ENCODE data around the gene HOMER2.
"Not testable (repeated sequence)": the region's sequence is repeated elsewhere in the genome, so short reads cannot be mapped to it uniquely, and the experiment has no call there.

The HOMER2 gene

DNA sequence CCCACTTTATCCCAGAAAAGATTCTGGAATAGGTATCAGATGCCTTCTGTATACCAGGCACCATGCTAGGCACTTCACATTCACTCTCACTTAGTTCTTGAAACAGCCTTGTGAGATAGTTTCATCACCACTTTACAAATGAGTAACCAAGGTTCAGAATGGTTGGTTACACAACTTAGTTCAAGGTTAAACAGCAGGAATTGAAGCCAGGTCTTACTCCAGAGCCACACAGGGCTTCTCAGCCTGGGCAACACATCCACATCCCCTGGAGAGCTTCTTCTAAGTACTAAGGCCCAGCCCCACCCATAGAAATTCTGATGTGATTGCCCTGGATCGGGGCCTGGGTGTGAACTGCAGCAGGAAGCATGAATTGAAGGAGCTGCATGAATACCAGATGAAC lies 124.4 kb downstream of the HOMER2 start:
- DNase-seq (ENCODE audit: low read depth in 2 of 2): peak in 1 of 2 donors; percentile 47
- H3K4me3 ChIP-seq (replicated peaks in 1 of 2; ENCODE audit: low read depth in 2 of 2, low read length in 2 of 2): no peak overlapping the region
- TF ChIP-seq, protein P1, sequence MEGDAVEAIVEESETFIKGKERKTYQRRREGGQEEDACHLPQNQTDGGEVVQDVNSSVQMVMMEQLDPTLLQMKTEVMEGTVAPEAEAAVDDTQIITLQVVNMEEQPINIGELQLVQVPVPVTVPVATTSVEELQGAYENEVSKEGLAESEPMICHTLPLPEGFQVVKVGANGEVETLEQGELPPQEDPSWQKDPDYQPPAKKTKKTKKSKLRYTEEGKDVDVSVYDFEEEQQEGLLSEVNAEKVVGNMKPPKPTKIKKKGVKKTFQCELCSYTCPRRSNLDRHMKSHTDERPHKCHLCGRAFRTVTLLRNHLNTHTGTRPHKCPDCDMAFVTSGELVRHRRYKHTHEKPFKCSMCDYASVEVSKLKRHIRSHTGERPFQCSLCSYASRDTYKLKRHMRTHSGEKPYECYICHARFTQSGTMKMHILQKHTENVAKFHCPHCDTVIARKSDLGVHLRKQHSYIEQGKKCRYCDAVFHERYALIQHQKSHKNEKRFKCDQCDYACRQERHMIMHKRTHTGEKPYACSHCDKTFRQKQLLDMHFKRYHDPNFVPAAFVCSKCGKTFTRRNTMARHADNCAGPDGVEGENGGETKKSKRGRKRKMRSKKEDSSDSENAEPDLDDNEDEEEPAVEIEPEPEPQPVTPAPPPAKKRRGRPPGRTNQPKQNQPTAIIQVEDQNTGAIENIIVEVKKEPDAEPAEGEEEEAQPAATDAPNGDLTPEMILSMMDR (IDR thresholded peaks at IDR 0.05; ENCODE audit: low read depth, low read length): no peak

DNA sequence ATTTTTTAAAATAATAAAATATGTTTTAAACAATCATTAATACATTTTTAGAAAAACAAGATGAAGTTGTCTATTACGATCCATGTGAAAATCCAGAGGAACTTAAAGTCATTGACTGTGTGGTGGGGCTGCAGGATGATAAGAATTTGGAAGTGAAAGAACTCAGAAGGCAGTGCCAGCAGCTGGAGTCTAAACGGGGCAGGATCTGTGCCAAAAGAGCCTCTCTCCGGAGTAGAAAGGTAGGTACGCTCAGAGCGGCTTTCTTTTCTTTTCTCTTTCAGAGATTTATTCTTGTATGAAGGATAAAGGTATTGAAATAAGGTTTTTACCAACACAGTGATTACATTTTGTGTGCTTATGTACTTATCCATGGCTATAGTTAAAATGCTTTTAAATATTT lies 129.5 kb downstream of the HOMER2 start:
- no peak overlapping the region for H3K4me3 ChIP-seq (replicated peaks in 1 of 2; ENCODE audit: low read depth in 2 of 2, low read length in 2 of 2)
- TF ChIP-seq, protein P1 (IDR thresholded peaks at IDR 0.05; ENCODE audit: low read depth, low read length): no peak
- DNase-seq (ENCODE audit: low read depth in 2 of 2): no peak

DNA sequence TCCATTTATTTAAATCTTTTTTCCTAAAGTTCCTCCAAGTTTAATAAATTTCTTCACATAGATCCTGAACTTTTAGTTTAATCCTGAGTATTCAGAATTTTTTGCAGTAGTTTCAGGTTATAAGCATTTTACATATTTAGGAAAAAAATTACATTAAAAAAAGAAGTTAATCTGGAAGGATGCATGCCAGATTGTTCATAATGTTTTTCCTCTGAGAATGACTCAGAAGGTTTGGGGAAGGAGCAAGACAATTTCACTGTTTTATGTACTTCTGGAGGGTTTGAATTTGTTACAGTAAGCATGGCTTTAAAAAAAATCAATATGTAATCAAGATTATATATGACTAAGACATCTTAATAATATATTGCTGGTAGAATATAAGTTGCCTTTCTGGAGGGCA lies 130.7 kb downstream of the HOMER2 start:
- DNase-seq (ENCODE audit: low read depth in 2 of 2): peak in 1 of 2 donors; percentile 44
- H3K4me3 ChIP-seq (replicated peaks in 1 of 2; ENCODE audit: low read depth in 2 of 2, low read length in 2 of 2): not testable (repeated sequence)

DNA sequence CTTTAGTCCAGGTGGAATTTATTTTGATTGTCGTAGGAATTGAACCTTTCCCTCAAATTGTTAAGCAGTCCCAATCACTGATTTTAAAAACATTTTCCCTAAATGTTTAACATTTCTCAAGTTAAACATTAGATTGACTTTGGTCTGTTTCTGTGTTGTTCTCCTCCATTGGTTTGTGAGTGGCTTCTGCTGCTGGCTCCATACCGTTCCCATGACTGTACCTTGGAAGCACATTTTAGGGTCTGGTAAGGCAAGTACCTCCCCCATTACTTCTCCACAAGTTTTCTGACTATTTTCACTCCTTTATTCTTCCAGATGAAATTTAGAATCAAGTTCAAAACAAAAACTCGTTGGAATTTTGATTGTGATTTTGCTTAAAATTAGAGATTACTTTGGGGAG lies 131.1 kb downstream of the HOMER2 start:
- DNase-seq (ENCODE audit: low read depth in 2 of 2): peak in 1 of 2 donors; percentile 57
- H3K4me3 ChIP-seq (replicated peaks in 1 of 2; ENCODE audit: low read depth in 2 of 2, low read length in 2 of 2): not testable (repeated sequence)

DNA sequence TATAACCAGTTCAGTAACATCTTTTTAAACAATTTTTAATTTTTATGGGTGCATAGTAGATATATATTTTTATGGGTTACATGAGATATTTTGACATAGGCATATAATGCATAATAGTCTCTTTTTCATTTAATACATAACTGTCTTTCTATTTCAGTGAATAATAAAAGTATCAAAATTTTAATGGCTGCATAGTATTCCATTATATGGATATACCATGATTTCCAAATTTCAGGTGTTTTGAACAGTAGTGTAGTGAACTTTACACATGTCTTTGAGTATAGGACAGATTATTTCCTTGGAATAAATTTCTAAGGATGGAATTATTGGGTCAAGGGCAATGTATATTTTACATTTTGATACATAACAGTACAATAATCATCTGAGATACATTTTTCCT lies 132.4 kb downstream of the HOMER2 start:
- TF ChIP-seq, protein P1 (IDR thresholded peaks at IDR 0.05; ENCODE audit: low read depth, low read length): no peak
- H3K4me3 ChIP-seq (replicated peaks in 1 of 2; ENCODE audit: low read depth in 2 of 2, low read length in 2 of 2): no peak overlapping the region
- DNase-seq (ENCODE audit: low read depth in 2 of 2): no peak

DNA sequence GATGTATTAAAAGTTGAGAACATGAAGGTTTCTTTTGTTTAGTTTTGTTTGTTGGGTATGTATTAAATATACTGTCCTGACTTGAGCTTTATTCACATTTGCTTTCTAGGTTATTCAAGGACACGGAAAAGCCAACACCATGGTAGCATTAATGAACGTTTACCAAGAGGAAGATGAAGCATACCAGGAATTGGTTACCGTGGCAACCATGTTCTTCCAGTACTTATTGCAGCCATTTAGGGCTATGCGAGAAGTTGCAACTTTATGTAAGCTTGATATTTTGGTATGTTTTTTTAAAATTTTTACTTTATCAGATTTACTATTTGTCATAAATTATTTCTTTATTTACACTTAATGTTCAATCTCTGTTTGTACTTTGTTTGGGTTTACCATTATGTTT lies 139.5 kb downstream of the HOMER2 start:
- TF ChIP-seq, protein P1 (IDR thresholded peaks at IDR 0.05; ENCODE audit: low read depth, low read length): no peak
- no peak overlapping the region for H3K4me3 ChIP-seq (replicated peaks in 1 of 2; ENCODE audit: low read depth in 2 of 2, low read length in 2 of 2)
- no peak for DNase-seq (ENCODE audit: low read depth in 2 of 2)

DNA sequence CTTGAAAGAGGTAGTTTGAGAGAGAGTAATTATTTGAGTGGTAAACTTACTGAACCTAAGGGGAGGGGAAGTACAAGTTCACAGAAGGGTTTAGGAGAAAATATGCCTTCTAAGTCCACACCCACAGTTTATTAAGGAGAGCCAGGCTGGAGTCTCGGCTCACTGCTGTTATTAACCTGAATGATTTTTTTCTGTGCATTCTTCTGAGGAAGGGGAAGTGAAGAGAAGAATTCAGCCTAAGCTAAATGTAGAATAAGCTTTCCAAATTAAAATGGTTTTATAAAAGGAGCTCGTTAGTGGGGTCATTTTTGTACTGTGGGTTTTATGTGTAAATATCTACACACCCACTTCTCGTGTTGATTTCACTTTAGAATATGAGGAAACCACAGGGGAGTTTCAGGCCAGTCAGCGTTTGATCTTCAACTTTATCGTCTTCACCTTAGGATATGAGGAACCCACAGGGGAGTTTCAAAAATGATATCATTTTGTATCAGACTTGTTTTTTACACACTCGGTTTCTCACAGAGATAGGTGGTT lies 141.6 kb downstream of the HOMER2 start:
- peak; percentile 15 to 22 for DNase-seq (ENCODE audit: low read depth in 2 of 2)
- TF ChIP-seq, protein P1 (IDR thresholded peaks at IDR 0.05; ENCODE audit: low read depth, low read length): no peak
- peak overlapping the region; percentile 73 to 92 for H3K4me3 ChIP-seq (replicated peaks in 1 of 2; ENCODE audit: low read depth in 2 of 2, low read length in 2 of 2)

DNA sequence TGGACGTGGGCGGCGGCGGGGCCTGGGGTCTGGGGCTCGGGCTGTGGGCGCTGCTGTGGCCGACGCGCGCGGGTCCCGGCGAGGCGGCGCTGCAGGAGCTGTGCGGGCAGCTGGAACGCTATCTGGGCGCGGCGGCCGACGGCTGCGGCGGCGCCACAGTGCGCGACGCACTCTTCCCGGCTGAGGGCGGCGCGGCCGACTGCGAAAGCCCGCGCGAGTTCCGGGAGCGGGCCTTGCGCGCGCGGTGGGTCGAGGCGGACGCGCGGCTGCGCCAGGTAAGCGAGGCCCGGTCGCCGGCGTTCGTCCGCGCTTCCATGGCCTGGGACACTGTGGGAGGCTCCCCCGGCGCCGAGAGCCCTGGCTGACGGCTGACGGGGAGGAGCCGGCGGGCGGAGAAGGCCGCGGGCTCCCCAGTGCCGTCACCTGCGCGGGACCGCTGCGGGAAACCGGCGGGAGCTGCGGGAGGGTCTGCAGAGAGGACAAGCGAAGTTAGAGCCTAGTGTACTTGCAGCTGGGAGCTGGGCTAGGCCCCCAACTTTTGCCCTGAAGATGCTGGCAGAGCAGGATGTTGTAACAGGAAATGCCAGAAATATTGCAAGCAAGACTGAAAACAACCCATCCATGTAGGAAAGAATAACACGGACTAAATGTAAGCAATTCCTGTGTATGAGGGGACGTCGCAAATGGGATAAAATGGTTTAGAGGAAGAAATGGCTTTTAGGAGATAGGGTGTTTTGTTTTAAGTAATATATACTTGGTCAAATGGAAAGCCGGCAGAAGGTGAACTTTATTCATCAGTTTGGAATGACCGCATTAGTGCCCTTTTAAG lies 142.2 kb downstream of the HOMER2 start:
- TF ChIP-seq, protein P1 (IDR thresholded peaks at IDR 0.05; ENCODE audit: low read depth, low read length): no peak

More for the DNA sequence above, 142.2 kb downstream of the HOMER2 start:
- DNase-seq (ENCODE audit: low read depth in 2 of 2): peak; percentile 75 to 79
- peak overlapping the region; percentile 73 to 92 for H3K4me3 ChIP-seq (replicated peaks in 1 of 2; ENCODE audit: low read depth in 2 of 2, low read length in 2 of 2)

All from cardiac fibroblast (primary cell).